ENCODE measurements around the gene ADGRF4. TPM values are rescaled to one million over a fixed set of nuclear protein-coding genes. Genes with fewer than 3 reads are reported as not detected.
A peak's percentile ranks its signal among the peaks of the same experiment; 100 is the strongest.

The ADGRF4 gene
- polyA plus RNA-seq, 1 donor (not counting 4 experiments of a cell fraction or from before 2014, with no cell fraction given): 30.2 TPM

DNA sequence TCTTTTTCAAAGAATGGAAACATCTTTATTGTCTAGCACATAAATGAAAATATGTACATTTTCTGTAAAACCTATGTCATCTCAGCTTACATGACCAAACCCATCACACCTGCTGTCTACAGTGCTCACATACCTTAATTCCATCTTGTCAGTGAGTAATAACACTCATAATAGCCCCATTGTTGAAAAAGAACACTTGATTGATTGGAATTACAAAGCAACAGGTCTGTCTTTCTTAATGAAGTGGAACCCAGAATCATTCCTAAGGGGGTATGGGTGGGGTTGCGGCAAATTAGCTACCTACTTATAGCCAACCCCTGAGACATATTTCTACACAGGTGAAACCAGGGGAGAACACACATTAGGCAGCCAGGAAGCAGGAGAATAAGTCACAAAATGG lies 20.2 kb downstream of the ADGRF4 start:
- no peaks in the 10 kb centered on the region for H3K27me3 ChIP-seq (ENCODE audit: control insufficient read depth, extremely low read depth, insufficient read depth, low read length)
- H2AFZ ChIP-seq (ENCODE audit: control insufficient read depth, low read length): no peak overlapping the region
- no peak overlapping the region for H3K9ac ChIP-seq (ENCODE audit: control insufficient read depth, extremely low read depth, insufficient read depth, low read length)
- DNase-seq (ENCODE audit: low read depth, low spot score): no peak
- no peak for TF ChIP-seq EZH2 (IDR thresholded peaks at IDR 0.05; ENCODE audit: low read length)
- TF ChIP-seq, protein P1, sequence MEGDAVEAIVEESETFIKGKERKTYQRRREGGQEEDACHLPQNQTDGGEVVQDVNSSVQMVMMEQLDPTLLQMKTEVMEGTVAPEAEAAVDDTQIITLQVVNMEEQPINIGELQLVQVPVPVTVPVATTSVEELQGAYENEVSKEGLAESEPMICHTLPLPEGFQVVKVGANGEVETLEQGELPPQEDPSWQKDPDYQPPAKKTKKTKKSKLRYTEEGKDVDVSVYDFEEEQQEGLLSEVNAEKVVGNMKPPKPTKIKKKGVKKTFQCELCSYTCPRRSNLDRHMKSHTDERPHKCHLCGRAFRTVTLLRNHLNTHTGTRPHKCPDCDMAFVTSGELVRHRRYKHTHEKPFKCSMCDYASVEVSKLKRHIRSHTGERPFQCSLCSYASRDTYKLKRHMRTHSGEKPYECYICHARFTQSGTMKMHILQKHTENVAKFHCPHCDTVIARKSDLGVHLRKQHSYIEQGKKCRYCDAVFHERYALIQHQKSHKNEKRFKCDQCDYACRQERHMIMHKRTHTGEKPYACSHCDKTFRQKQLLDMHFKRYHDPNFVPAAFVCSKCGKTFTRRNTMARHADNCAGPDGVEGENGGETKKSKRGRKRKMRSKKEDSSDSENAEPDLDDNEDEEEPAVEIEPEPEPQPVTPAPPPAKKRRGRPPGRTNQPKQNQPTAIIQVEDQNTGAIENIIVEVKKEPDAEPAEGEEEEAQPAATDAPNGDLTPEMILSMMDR (optimal IDR thresholded peaks at IDR 0.05 in 1 of 3, IDR thresholded peaks at IDR 0.05 in 1 of 3, conservative IDR thresholded peaks at IDR 0.05 in 1 of 3; ENCODE audit: extremely low read depth in 1 of 3, insufficient read depth in 2 of 3, low read length in 3 of 3): no peak
- no peak overlapping the region for H3K4me2 ChIP-seq (ENCODE audit: control insufficient read depth, extremely low read depth, insufficient read depth, low read depth, low read length)
- H3K4me3 ChIP-seq (ENCODE audit: control insufficient read depth in 2 of 3, extremely low read depth in 1 of 3, insufficient read depth in 2 of 3, low read depth in 1 of 3, low read length in 3 of 3): no peak overlapping the region
- H3K27ac ChIP-seq (ENCODE audit: control insufficient read depth, insufficient read depth, low read length): no peak overlapping the region
- no peaks in the 10 kb centered on the region for H3K9me1 ChIP-seq (ENCODE audit: control insufficient read depth, extremely low read depth, insufficient read depth, low read length)
- H3K79me2 ChIP-seq (ENCODE audit: control insufficient read depth, insufficient read depth, low read length): no peaks in the 10 kb centered on the region
- H3K36me3 ChIP-seq (ENCODE audit: control insufficient read depth in 2 of 2, extremely low read depth in 1 of 2, insufficient read depth in 2 of 2, low read length in 2 of 2): peaks cover 0 to 25% of the 10 kb centered on the region in 2 experiments
- H4K20me1 ChIP-seq (ENCODE audit: control insufficient read depth, extremely low read depth, insufficient read depth, low read length): no peaks in the 10 kb centered on the region
- dilution Hi-C loops (cut with MboI; ENCODE audit: extremely low pct_ligation_motif_present, low sequenced_read_pairs): no loop called here
- no peaks in the 10 kb centered on the region for H3K4me1 ChIP-seq (ENCODE audit: control insufficient read depth, extremely low read depth, insufficient read depth, low read length)
- no peaks in the 10 kb centered on the region for H3K9me3 ChIP-seq (ENCODE audit: control insufficient read depth, low read depth, low read length)
- FAIRE-seq: peak; percentile 69

DNA sequence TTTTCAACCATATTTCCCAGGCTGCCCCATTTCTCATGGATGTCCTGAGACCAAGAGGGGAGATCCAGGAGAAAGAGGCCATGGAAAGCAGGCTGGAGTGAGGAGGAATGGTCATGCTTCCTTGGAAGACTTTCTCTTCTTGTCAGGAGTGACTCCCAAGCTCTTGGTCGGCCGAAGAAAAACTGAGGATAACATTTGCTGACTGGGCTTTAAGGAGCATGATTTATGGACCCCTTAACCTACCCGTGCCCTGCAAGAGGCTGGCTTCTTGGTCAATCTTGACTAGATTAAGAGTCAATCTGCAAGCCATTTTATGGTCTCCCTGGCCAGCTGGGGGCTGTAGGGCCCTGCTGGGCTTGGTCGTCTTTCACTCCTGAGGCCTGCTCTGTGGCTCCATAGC lies 22.8 kb downstream of the ADGRF4 start:
- Histone ChIP-seq H4K20me1 (ENCODE audit: control insufficient read depth, extremely low read depth, insufficient read depth, low read length) (no peaks in the 10 kb centered on the region), H2AFZ (ENCODE audit: control insufficient read depth, low read length) (no peak overlapping the region), H3K79me2 (ENCODE audit: control insufficient read depth, insufficient read depth, low read length) (no peaks in the 10 kb centered on the region), H3K4me3 (ENCODE audit: control insufficient read depth in 2 of 3, extremely low read depth in 1 of 3, insufficient read depth in 2 of 3, low read depth in 1 of 3, low read length in 3 of 3) (no peak overlapping the region), H3K9me3 (ENCODE audit: control insufficient read depth, low read depth, low read length) (no peaks in the 10 kb centered on the region), H3K4me2 (ENCODE audit: control insufficient read depth, extremely low read depth, insufficient read depth, low read depth, low read length) (no peak overlapping the region), H3K27ac (ENCODE audit: control insufficient read depth, insufficient read depth, low read length) (no peak overlapping the region), H3K9me1 (ENCODE audit: control insufficient read depth, extremely low read depth, insufficient read depth, low read length) (no peaks in the 10 kb centered on the region), H3K4me1 (ENCODE audit: control insufficient read depth, extremely low read depth, insufficient read depth, low read length) (peaks cover 3% of the 10 kb centered on the region), H3K36me3 (ENCODE audit: control insufficient read depth in 2 of 2, extremely low read depth in 1 of 2, insufficient read depth in 2 of 2, low read length in 2 of 2) (peaks cover 0 to 14% of the 10 kb centered on the region in 2 experiments), H3K27me3 (ENCODE audit: control insufficient read depth, extremely low read depth, insufficient read depth, low read length) (no peaks in the 10 kb centered on the region), H3K9ac (ENCODE audit: control insufficient read depth, extremely low read depth, insufficient read depth, low read length) (no peak overlapping the region)
- DNase-seq (ENCODE audit: low read depth, low spot score) (no peak), FAIRE-seq (no peak)
- TF ChIP-seq, protein P1 (optimal IDR thresholded peaks at IDR 0.05 in 1 of 3, IDR thresholded peaks at IDR 0.05 in 1 of 3, conservative IDR thresholded peaks at IDR 0.05 in 1 of 3; ENCODE audit: extremely low read depth in 1 of 3, insufficient read depth in 2 of 3, low read length in 3 of 3): no peak
- no peak for TF ChIP-seq EZH2 (IDR thresholded peaks at IDR 0.05; ENCODE audit: low read length)
- dilution Hi-C loops (cut with MboI; ENCODE audit: extremely low pct_ligation_motif_present, low sequenced_read_pairs): no loop called here
